K562 (cell line): ENCODE results near the gene ANKRD45. TPM values are rescaled to one million over a fixed set of nuclear protein-coding genes. Genes with fewer than 3 reads are reported as not detected.
A peak's percentile ranks its signal among the peaks of the same experiment; 100 is the strongest.

ENCODE experiments used
- ATAC-seq: fragments of 200-7000 bp; cut with Tn5 transposase; 3 replicates; pipeline ENCODE4 v1.9.1; 2020; ENCODE audit warnings: moderate library complexity
- BruUV-seq: library from RNA; stranded (reverse); fragments of 400-500 nt; replicated peaks from 2 replicates; lab custom pipeline; 2021; lab: Mats Ljungman, UMichigan
- CTCF ChIA-PET: fragments of 300-600 bp; formaldehyde crosslinking; extraction: SDS; loops from one replicate; lab custom pipeline; 2021; ENCODE audit warnings: low intra/inter-chr PET ratio; lab: Yijun Ruan, JAX
- POLR2A ChIA-PET: fragments of 300-600, 350-650 bp; sonication (Branson Sonifier 250); formaldehyde crosslinking; extraction: SDS; loops from one replicate; lab custom pipeline; 2021; ENCODE audit warnings: antibody characterized with exemption, inconsistent platforms; lab: Yijun Ruan, JAX
- DNase-seq, 4 experiments: peaks; one replicate each; pipeline versions ENCODE4 v3.0.0 to v3.0.0-alpha.2; 2011 to 2018; ENCODE audit warnings: low spot score in 3 of 4, mixed read lengths in 3 of 4; ENCODE audit errors: extremely low read depth in 1 of 4
- FAIRE-seq: peaks from 2 replicates; lab custom pipeline; 2011; peaks lifted over from hg19 to GRCh38; lab: Jason Lieb, UNC
- H2AFZ ChIP-seq: 2 replicates; pipeline ENCODE4 v1.6.0; 2011; ENCODE audit warnings: low read depth, low read length, control low read depth, inconsistent platforms
- H3K27ac ChIP-seq: fragments of 200-600 bp; 3 replicates; pipeline ENCODE4 v1.8.0; 2011; ENCODE audit warnings: low read depth, mild to moderate bottlenecking, control low read depth, inconsistent platforms, low read length, moderate library complexity, mixed read lengths; ENCODE audit errors: extremely low read depth
- H3K27me3 ChIP-seq, 2 experiments: fragments of 300-600 bp in 1 of 2; 2 replicates in 1 of 2; 3 replicates in 1 of 2; pipeline versions ENCODE4 v1.6.0 to v1.8.0; 2011; ENCODE audit warnings: inconsistent platforms in 2 of 2, low read length in 2 of 2, mild to moderate bottlenecking in 1 of 2, mixed read lengths in 1 of 2, moderate library complexity in 1 of 2; ENCODE audit not compliant: control insufficient read depth in 2 of 2, insufficient read depth in 2 of 2
- H3K36me3 ChIP-seq: fragments of 300-600 bp; 3 replicates; pipeline ENCODE4 v1.8.0; 2011; ENCODE audit warnings: mild to moderate bottlenecking, low read length, inconsistent platforms; ENCODE audit not compliant: control insufficient read depth, insufficient read depth
- H3K4me1 ChIP-seq, 2 experiments: fragments of 200-600 bp in 1 of 2; replicated peaks in 1 of 2; 2 replicates in 1 of 2; 3 replicates in 1 of 2; pipeline versions ENCODE4 v1.5.1 to v1.8.0; 2011; ENCODE audit warnings: inconsistent platforms in 2 of 2, low read length in 2 of 2, mild to moderate bottlenecking in 1 of 2, mixed read lengths in 1 of 2, moderate library complexity in 1 of 2; ENCODE audit not compliant: control insufficient read depth in 2 of 2, insufficient read depth in 2 of 2
- H3K4me2 ChIP-seq: 2 replicates; pipeline ENCODE4 v1.6.1; 2011; ENCODE audit warnings: low read length, control low read depth, inconsistent platforms, mixed read lengths; ENCODE audit not compliant: insufficient read depth
- H3K4me3 ChIP-seq: fragments of 200-600 bp; sonication (generic), shearing (Covaris generic); 2 replicates; pipeline ENCODE4 v1.5.1; 2016; ENCODE audit warnings: control low read depth, inconsistent platforms
- H3K79me2 ChIP-seq: fragments of 200-600 bp; 3 replicates; pipeline ENCODE4 v1.8.0; 2011; ENCODE audit warnings: low read length, inconsistent platforms; ENCODE audit not compliant: control insufficient read depth, insufficient read depth
- H3K9ac ChIP-seq, 2 experiments: 2 replicates each; pipeline versions ENCODE4 v1.6.0 to v1.6.1; 2011; ENCODE audit warnings: low read depth in 2 of 2, low read length in 2 of 2, control low read depth in 1 of 2, inconsistent platforms in 1 of 2, mild to moderate bottlenecking in 1 of 2, mixed read lengths in 1 of 2; ENCODE audit not compliant: insufficient read depth in 1 of 2
- H3K9me1 ChIP-seq: one replicate; pipeline ENCODE4 v1.6.0; 2011; ENCODE audit warnings: inconsistent platforms, mild to moderate bottlenecking, low read length, moderate library complexity; ENCODE audit not compliant: control insufficient read depth, insufficient read depth
- H3K9me3 ChIP-seq: replicated peaks from 2 replicates; pipeline ENCODE4 v1.5.1; 2011; ENCODE audit warnings: low read depth, low read length, inconsistent platforms; ENCODE audit not compliant: control insufficient read depth, insufficient read depth
- H4K20me1 ChIP-seq: replicated peaks from 2 replicates; pipeline ENCODE4 v1.6.1; 2011; ENCODE audit warnings: low read length, inconsistent platforms, mixed read lengths; ENCODE audit not compliant: control insufficient read depth, insufficient read depth
- HMGN3 ChIP-seq: IDR thresholded peaks from 2 replicates; pipeline ENCODE4 v1.6.1; 2011; ENCODE audit warnings: borderline replicate concordance, low read depth, mild to moderate bottlenecking, mixed read lengths, low read length; ENCODE audit not compliant: insufficient read length; ENCODE audit errors: extremely low read depth
- MCM3 ChIP-seq: fragments of 450-650 bp; IDR thresholded peaks from 2 replicates; pipeline ENCODE4 v1.6.1; 2016
- MECOM ChIP-seq: fragments of 250-450 bp; sonication (Bioruptor Pico); IDR thresholded peaks from 2 replicates; pipeline ENCODE4 v1.8.0; 2022; ENCODE audit warnings: inconsistent platforms
- MEF2D ChIP-seq: conservative IDR thresholded peaks from 2 replicates; pipeline ENCODE4 v1.6.1; 2016; ENCODE audit warnings: low read depth, missing genetic modification characterization, missing compliant biosample characterization
- NFIC ChIP-seq: fragments of 450-650 bp; IDR thresholded peaks from 2 replicates; pipeline ENCODE4 v1.6.1; 2017; ENCODE audit warnings: mild to moderate bottlenecking, inconsistent platforms
- PHB2 ChIP-seq: fragments of 450-650 bp; IDR thresholded peaks from 2 replicates; pipeline ENCODE4 v1.6.1; 2017; ENCODE audit warnings: low read depth
- RFX5 ChIP-seq: IDR thresholded peaks from 2 replicates; pipeline ENCODE4 v1.6.1; 2011; ENCODE audit warnings: low read depth, mild to moderate bottlenecking, improper control_type of control experiment, low read length
- SMARCE1 ChIP-seq: fragments of 450-650 bp; IDR thresholded peaks from 2 replicates; pipeline ENCODE4 v1.7.1; 2016; ENCODE audit warnings: mild to moderate bottlenecking
- SP2 ChIP-seq: IDR thresholded peaks from 2 replicates; pipeline ENCODE4 v1.6.1; 2011; ENCODE audit warnings: mild to moderate bottlenecking, low read depth, low read length, moderate library complexity; ENCODE audit not compliant: poor library complexity, severe bottlenecking; ENCODE audit errors: extremely low read depth
- TEAD1 ChIP-seq, 2 experiments: fragments of 450-650 bp in 1 of 2; sonication (generic) in 1 of 2; formaldehyde crosslinking; IDR thresholded peaks; 2 replicates each; pipeline versions ENCODE4 v1.4.0 to v1.8.0; 2020 to 2022; ENCODE audit warnings: mild to moderate bottlenecking in 2 of 2, missing genetic modification reagents in 1 of 2
- THRAP3 ChIP-seq: fragments of 450-650 bp; IDR thresholded peaks from 2 replicates; pipeline ENCODE4 v1.6.1; 2016; ENCODE audit warnings: mild to moderate bottlenecking, inconsistent platforms, borderline replicate concordance
- ZBED1 ChIP-seq: IDR thresholded peaks from 2 replicates; pipeline ENCODE4 v1.6.1; 2014
- in situ Hi-C: fragments of 300-500 bp; cut with MboI; formaldehyde crosslinking; loops from 4 replicates; pipeline ENCODE4 v1.15.0; 2018; ENCODE audit warnings: inconsistent platforms, mixed read lengths
- intact Hi-C: fragments of 100-400 bp; cut with micrococcal nuclease; formaldehyde crosslinking; loops from 2 replicates; pipeline ENCODE4 v1.14.2; 2022
- polyA plus RNA-seq, 8 experiments: library from polyadenylated mRNA; depleted of rRNA in 4 of 8; stranded (reverse) in 5 of 8; unstranded in 3 of 8; fragments of >200 nt; fragmentation: Nextera tagmentation in 2 of 8; fragmentation: Illumina TruSeq in 1 of 8; extraction: Ambion mirVana in 2 of 8; extraction: Trizol in 1 of 8; gene quantifications; 2 replicates each; pipeline versions ENCODE4 v1.2.1 to v1.2.3, GENCODE V29; 2011 to 2014; ENCODE audit warnings: inconsistent platforms in 1 of 8, missing spikeins in 1 of 8
- total RNA-seq, 7 experiments: library from RNA; depleted of rRNA in 6 of 7; stranded (reverse); fragments of >200 nt in 6 of 7; fragmentation: Illumina TruSeq in 2 of 7; extraction: Trizol in 2 of 7; gene quantifications; 2 replicates each; pipeline versions ENCODE4 v1.2.1 to v1.2.3, GENCODE V29; 2011 to 2021; ENCODE audit warnings: low replicate concordance in 1 of 7
- TF ChIP-seq, protein P1 (sequence below): sonication (generic); formaldehyde crosslinking; IDR thresholded peaks from 2 replicates; pipeline ENCODE4 v1.8.0; 2022; ENCODE audit warnings: mild to moderate bottlenecking, missing genetic modification reagents
- TF ChIP-seq, protein P2 (sequence below): fragments of 250-450 bp; sonication (Bioruptor Pico); IDR thresholded peaks from 2 replicates; pipeline ENCODE4 v1.5.0; 2020; ENCODE audit warnings: mild to moderate bottlenecking
- TF ChIP-seq, protein P3 (sequence below): fragments of 450-650 bp; IDR thresholded peaks from 2 replicates; pipeline ENCODE4 v1.6.1; 2016
- TF ChIP-seq, protein P4 (sequence below): IDR thresholded peaks from 2 replicates; pipeline ENCODE4 v1.6.1; 2011; ENCODE audit not compliant: insufficient read length; ENCODE audit errors: extremely low read depth
- TF ChIP-seq, protein P5 (sequence below): fragments of 250-450 bp; sonication (Bioruptor Pico); IDR thresholded peaks from 2 replicates; pipeline ENCODE4 v1.5.0; 2020; ENCODE audit warnings: mild to moderate bottlenecking, borderline replicate concordance

ANKRD45 gene
- total and polyA plus RNA-seq, 9 of the 15 experiments (the other 6 are each of a cell fraction or from before 2014, with no cell fraction given) = 0.10 to 0.30 (median 0.11) TPM; not detected in 2

DNA sequence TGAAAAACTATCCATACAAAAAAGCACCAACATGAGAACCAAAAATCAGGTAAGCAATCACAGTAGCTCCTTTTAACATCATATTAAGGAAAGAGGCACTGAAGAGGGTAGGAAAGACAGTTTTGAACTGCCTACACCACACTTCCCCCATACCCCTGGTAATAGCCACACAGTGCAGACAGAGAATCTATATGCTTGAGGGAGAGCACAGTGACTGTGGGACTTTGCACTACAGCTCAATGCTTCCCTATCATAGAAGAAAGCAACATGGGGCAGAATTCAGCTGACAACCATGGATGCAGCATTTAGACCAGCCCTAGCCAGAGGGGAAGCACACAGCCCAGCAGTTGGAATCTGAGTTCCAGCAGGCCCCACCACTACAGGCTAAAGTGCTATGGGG, 42.4 kb downstream of the ANKRD45 start:
- DNase-seq = no peak
- POLR2A ChIA-PET = interaction anchor here (0.7 kb wide), 1 partner anchor 23 kb away, joined by 3 read pairs; no protein-coding TSS in a partner anchor
- Histone ChIP-seq H3K9me1 (no peaks in the 10 kb centered on the region), H2AFZ (no peak overlapping the region; the same call in 1 of the 2 replicates), H3K36me3 (no peaks in the 10 kb centered on the region), H3K27ac (no peak overlapping the region), H3K27me3 (no peaks in the 10 kb centered on the region), H3K9ac (no peak overlapping the region), H3K4me3 (no peak overlapping the region), H3K4me2 (no peak overlapping the region), H4K20me1 (no peaks in the 10 kb centered on the region), H3K4me1 (no peaks in the 10 kb centered on the region), H3K9me3 (no peaks in the 10 kb centered on the region), H3K79me2 (no peaks in the 10 kb centered on the region)
- no peak for FAIRE-seq
- intact Hi-C loops = no loop called here
- CTCF ChIA-PET = no interaction called here
- in situ Hi-C loops = no loop called here
- ATAC-seq = peak; percentile 71
- BruUV-seq = no TSS peak
- TF ChIP-seq MEF2D (tag) (no peak), MECOM (no peak), RFX5 (no peak), ZBED1 (no peak), NFIC (no peak), THRAP3 (no peak), SMARCE1 (no peak), SP2 (no peak), HMGN3 (no peak), PHB2 (no peak), MCM3 (no peak), TEAD1 (CRISPR knock-in tag; IDR thresholded peaks at IDR 0.05) (no peak)
- TF ChIP-seq, protein P1, sequence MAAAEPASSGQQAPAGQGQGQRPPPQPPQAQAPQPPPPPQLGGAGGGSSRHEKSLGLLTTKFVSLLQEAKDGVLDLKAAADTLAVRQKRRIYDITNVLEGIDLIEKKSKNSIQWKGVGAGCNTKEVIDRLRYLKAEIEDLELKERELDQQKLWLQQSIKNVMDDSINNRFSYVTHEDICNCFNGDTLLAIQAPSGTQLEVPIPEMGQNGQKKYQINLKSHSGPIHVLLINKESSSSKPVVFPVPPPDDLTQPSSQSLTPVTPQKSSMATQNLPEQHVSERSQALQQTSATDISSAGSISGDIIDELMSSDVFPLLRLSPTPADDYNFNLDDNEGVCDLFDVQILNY = no peak
- TF ChIP-seq, protein P2, sequence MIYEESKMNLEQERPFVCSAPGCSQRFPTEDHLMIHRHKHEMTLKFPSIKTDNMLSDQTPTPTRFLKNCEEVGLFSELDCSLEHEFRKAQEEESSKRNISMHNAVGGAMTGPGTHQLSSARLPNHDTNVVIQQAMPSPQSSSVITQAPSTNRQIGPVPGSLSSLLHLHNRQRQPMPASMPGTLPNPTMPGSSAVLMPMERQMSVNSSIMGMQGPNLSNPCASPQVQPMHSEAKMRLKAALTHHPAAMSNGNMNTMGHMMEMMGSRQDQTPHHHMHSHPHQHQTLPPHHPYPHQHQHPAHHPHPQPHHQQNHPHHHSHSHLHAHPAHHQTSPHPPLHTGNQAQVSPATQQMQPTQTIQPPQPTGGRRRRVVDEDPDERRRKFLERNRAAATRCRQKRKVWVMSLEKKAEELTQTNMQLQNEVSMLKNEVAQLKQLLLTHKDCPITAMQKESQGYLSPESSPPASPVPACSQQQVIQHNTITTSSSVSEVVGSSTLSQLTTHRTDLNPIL (CRISPR knock-in tag) = no peak
- TF ChIP-seq, protein P3, sequence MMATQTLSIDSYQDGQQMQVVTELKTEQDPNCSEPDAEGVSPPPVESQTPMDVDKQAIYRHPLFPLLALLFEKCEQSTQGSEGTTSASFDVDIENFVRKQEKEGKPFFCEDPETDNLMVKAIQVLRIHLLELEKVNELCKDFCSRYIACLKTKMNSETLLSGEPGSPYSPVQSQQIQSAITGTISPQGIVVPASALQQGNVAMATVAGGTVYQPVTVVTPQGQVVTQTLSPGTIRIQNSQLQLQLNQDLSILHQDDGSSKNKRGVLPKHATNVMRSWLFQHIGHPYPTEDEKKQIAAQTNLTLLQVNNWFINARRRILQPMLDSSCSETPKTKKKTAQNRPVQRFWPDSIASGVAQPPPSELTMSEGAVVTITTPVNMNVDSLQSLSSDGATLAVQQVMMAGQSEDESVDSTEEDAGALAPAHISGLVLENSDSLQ = no peak
- TF ChIP-seq, protein P4, sequence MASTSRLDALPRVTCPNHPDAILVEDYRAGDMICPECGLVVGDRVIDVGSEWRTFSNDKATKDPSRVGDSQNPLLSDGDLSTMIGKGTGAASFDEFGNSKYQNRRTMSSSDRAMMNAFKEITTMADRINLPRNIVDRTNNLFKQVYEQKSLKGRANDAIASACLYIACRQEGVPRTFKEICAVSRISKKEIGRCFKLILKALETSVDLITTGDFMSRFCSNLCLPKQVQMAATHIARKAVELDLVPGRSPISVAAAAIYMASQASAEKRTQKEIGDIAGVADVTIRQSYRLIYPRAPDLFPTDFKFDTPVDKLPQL = no peak
- TF ChIP-seq, protein P5, sequence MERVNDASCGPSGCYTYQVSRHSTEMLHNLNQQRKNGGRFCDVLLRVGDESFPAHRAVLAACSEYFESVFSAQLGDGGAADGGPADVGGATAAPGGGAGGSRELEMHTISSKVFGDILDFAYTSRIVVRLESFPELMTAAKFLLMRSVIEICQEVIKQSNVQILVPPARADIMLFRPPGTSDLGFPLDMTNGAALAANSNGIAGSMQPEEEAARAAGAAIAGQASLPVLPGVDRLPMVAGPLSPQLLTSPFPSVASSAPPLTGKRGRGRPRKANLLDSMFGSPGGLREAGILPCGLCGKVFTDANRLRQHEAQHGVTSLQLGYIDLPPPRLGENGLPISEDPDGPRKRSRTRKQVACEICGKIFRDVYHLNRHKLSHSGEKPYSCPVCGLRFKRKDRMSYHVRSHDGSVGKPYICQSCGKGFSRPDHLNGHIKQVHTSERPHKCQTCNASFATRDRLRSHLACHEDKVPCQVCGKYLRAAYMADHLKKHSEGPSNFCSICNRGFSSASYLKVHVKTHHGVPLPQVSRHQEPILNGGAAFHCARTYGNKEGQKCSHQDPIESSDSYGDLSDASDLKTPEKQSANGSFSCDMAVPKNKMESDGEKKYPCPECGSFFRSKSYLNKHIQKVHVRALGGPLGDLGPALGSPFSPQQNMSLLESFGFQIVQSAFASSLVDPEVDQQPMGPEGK (CRISPR knock-in tag) = no peak
